ENCODE results near the gene RFFL.
A peak's percentile ranks its signal among the peaks of the same experiment; 100 is the strongest.

The RFFL gene

GRCh38 chr17:35073183-35073790 lies 9.8 kb upstream of the RFFL start:
- Histone ChIP-seq H3K36me3 (no peaks in the 10 kb centered on the region), H3K4me1 (peaks cover 0 to 4% (median 0%) of the 10 kb centered on the region in 4 donors), H3K4me3 (no peak overlapping the region), H3K9me3 (no peaks in the 10 kb centered on the region), H3K27me3 (no peaks in the 10 kb centered on the region), H3K27ac (no peak overlapping the region)
- DNase-seq = no peak
- intact Hi-C loops (cut with DNase I; ENCODE audit: low total_unique reads) = no loop called here
- no peak for TF ChIP-seq CTCF (IDR thresholded peaks at IDR 0.05)

GRCh38 chr17:35069311-35069710 lies 5.8 kb upstream of the RFFL start:
- Histone ChIP-seq H3K4me1 (peaks cover 0 to 6% (median 3%) of the 10 kb centered on the region in 4 donors), H3K9me3 (no peaks in the 10 kb centered on the region), H3K27ac (no peak overlapping the region), H3K4me3 (no peak overlapping the region), H3K36me3 (no peaks in the 10 kb centered on the region), H3K27me3 (no peaks in the 10 kb centered on the region)
- no peak for DNase-seq
- no peak for TF ChIP-seq CTCF (IDR thresholded peaks at IDR 0.05)
- intact Hi-C loops (cut with DNase I; ENCODE audit: low total_unique reads) = no loop called here

GRCh38 chr17:35068249-35068648 lies 4.7 kb upstream of the RFFL start:
- no peak overlapping the region for H3K4me3 ChIP-seq
- no peaks in the 10 kb centered on the region for H3K36me3 ChIP-seq
- TF ChIP-seq CTCF (IDR thresholded peaks at IDR 0.05) = no peak
- no peak for DNase-seq
- peaks cover 0 to 13% (median 9%) of the 10 kb centered on the region in 4 donors for H3K4me1 ChIP-seq
- no peak overlapping the region for H3K27ac ChIP-seq
- intact Hi-C loops (cut with DNase I; ENCODE audit: low total_unique reads) = no loop called here
- H3K9me3 ChIP-seq = no peaks in the 10 kb centered on the region
- H3K27me3 ChIP-seq = no peaks in the 10 kb centered on the region

- Histone ChIP-seq H3K27ac (no peak overlapping the region), H3K36me3 (no peaks in the 10 kb centered on the region), H3K9me3 (no peaks in the 10 kb centered on the region), H3K4me1 (peaks cover 0 to 17% (median 9%) of the 10 kb centered on the region in 4 donors), H3K4me3 (no peak overlapping the region), H3K27me3 (no peaks in the 10 kb centered on the region)
- intact Hi-C loops (cut with DNase I; ENCODE audit: low total_unique reads) = no loop called here
- no peak for TF ChIP-seq CTCF (IDR thresholded peaks at IDR 0.05)
- no peak for DNase-seq
These were observed 2.4 kb upstream of the RFFL start for GRCh38 chr17:35065880-35066279.

- H3K36me3 ChIP-seq = no peaks in the 10 kb centered on the region
- TF ChIP-seq CTCF (IDR thresholded peaks at IDR 0.05) = no peak
- no peaks in the 10 kb centered on the region for H3K27me3 ChIP-seq
- DNase-seq = no peak
- H3K27ac ChIP-seq = peak overlapping the region; percentile 73 to 80
- peaks cover 0 to 17% (median 9%) of the 10 kb centered on the region in 4 donors for H3K4me1 ChIP-seq
- intact Hi-C loops (cut with DNase I; ENCODE audit: low total_unique reads) = no loop called here
- H3K9me3 ChIP-seq = no peaks in the 10 kb centered on the region
- no peak overlapping the region for H3K4me3 ChIP-seq
These were observed 1.2 kb upstream of the RFFL start for GRCh38 chr17:35064516-35065215.

Measured in tibial artery (tissue), 4 donors.